HG03558 (cell line): ENCODE measurements around the gene EXOSC1.
"Not testable (repeated sequence)": the region's sequence is repeated elsewhere in the genome, so short reads cannot be mapped to it uniquely, and the experiment has no call there.

Source experiments
- ATAC-seq: cut with Tn5 transposase; IDR thresholded peaks from one replicate; pipeline ENCODE4 v1.9.1; 2021; ENCODE audit warnings: moderate number of reproducible peaks; ENCODE audit not compliant: unreplicated experiment; ENCODE audit errors: extremely low read depth

Gene EXOSC1

GRCh38 chr10:97416565-97416964, 29.2 kb downstream of the EXOSC1 start:
- no peak for ATAC-seq

- ATAC-seq: no peak
Observed at GRCh38 chr10:97412891-97413304, 32.9 kb downstream of the EXOSC1 start.

- ATAC-seq: no peak
Observed at GRCh38 chr10:97411406-97411805, 34.4 kb downstream of the EXOSC1 start.

DNA sequence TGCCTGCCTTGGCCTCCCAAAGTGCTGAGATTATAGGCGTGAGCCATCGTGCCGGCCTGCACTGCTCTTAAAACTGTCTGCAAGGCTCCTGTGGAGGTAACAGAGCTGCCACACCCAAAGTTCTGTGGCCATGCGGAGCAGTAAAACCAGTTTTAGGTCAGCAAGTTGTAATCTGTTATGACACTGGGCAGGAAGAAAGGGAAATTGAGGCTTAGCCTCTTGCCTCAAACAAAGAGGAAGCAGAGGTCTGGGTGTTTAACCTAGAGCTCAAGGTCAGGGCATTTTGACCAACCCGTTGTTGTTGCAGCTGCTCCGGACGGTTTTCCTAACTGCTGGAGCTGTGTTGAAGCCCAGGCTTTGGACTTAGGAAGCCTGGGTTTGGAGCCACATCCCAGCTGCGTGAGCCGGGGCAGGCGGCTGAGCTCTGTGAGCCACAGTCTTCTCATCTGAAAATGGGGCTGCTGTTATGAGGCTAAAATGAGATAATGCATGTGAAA, 37.3 kb downstream of the EXOSC1 start:
- no peak for ATAC-seq

DNA sequence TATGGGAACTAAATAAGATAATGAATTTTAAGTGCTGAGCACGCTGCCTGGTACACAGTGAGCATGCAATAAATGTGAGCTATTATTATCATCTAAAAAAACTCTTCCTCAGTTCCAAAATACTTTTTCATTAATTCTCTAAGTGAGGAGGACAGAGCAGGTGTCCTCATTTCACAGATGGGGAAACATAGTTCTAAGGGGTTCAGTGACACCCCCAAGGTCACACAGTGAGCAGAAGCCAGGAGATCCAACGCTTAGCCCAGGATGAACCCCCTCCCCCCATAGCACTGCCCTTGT, 37.9 kb downstream of the EXOSC1 start:
- ATAC-seq: no peak

GRCh38 chr10:97407211-97407951, 38.4 kb downstream of the EXOSC1 start:
- peak; percentile 69 for ATAC-seq

DNA sequence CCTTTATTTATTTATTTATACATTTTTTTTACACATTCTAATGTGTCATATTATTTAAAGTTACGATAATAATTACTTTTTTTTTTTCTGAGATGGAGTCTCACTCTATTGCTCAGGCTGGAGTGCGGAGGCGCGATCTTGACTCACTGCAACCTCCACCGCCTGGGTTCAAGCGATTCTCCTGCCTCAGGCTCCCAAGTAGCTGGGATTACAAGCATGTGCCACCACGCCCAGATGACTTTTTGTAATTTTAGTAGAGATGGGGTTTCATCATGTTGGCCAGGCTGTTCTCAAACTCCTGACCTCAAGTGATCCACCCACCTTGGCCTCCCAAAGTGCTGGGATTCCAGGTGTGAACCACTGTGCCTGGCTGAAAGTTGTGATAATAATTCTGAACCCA, 39.3 kb downstream of the EXOSC1 start:
- ATAC-seq: not testable (repeated sequence)

DNA sequence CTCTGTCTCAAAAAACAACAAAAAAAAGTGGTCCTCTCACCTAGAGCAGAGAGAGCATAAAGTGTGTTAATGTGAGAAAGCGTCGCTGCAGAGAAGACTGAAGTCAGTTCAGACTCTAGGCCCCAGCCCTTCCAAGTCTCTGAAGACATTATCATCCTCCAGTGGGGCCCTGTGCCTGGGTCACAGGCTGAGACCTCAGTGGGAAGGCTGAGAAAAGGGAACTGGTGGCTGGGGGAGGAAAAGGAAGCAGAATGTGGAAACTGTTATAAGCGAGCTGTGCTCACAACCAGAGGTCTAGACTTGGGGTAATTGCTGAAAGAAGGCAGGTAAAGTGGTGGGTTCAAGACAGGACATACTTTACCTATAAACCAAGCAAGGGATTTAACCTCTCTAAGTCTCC, 39.7 kb downstream of the EXOSC1 start:
- no peak for ATAC-seq

GRCh38 chr10:97404044-97404443, 41.8 kb downstream of the EXOSC1 start:
- no peak for ATAC-seq

GRCh38 chr10:97401455-97401919, 44.3 kb downstream of the EXOSC1 start:
- ATAC-seq: no peak

DNA sequence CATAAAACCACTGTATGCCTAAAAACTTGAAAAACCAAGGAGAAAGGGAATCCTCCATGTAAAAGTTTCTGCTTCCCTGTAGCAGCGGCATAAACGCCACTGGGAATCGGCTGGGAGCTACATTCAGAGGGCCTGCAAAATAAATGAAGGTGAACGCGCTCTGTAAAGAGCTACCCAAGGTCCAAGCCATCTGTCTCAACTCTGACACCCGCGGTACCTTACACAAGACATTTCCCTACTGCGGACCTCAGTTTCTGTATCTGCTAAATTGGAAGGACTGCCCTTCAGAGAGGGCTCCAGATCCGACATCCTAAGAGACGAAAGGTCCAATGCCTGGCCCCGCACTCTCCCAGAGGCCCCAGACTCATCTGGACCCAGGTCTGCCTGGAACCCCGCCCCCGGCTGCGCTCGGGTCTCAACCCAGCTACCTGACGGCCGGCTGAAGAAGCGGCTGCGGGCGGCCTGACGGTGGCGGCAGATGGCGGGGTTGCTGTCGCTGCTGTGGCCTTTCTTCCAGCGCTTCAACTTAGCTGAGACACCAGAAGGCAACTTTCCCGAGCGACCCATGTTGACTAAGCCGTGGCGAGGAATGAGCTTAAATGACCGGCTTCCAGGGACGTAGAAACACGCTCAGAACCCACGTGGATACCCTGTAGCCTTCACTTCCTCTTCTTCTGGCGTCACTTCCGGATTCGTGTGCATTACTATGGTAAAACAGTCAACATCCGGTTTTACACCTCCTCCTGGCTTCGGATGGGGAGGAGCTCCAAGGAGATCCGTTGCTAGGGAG, 44.9 kb downstream of the EXOSC1 start, which contains the start of gene RRP12:
TSS of gene RRP12 (minus strand) at position 676 of the 790 bp plus-strand sequence. CDS start at position 567, 109 bp downstream.
- peak; percentile 75 for ATAC-seq

GRCh38 chr10:97399843-97400545, 45.8 kb downstream of the EXOSC1 start:
- ATAC-seq: no peak

DNA sequence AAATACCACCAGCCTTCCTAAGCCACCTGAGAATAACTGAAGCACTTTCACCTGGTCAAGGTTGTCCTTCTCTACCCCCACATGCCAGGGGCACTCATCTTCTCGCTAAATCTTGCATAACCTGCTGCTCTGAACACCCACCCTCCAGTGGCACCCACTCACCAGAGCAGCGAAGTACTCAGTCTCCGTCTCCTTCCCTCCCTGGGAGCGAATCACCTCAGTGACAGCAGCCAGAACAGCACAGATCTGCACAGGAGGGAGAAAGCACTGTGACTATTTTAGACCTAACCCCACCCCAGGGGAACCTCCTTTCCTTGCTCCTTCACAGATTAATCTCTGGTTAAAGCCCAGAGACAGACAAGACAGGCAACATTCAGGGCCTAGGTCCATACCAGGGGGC, 49.8 kb downstream of the EXOSC1 start:
- no peak for ATAC-seq

DNA sequence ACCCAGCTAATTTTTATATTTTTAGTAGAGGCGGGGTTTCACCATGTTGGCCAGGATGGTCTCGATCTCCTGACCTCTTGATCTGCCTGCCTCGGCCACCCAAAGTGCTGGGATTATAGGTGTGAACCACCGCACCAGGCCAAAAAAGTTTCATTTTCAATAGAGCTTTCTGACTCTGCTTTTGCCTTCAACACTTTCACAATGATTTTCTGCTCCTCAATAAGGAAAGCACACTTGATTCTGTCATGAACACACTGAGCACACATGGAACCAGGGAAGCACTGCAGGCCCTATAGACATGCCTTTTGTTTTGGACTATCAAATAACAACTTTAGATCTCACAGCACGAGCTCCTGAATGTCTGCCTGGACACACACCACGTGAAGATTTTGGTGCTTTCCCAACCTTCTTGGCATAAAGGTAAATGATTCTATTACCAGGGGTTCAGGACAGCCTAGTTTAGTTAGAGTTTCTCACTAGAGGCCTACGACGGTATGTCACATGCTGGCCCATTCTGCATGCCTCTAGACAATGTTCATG, 52.7 kb downstream of the EXOSC1 start:
- ATAC-seq: no peak

DNA sequence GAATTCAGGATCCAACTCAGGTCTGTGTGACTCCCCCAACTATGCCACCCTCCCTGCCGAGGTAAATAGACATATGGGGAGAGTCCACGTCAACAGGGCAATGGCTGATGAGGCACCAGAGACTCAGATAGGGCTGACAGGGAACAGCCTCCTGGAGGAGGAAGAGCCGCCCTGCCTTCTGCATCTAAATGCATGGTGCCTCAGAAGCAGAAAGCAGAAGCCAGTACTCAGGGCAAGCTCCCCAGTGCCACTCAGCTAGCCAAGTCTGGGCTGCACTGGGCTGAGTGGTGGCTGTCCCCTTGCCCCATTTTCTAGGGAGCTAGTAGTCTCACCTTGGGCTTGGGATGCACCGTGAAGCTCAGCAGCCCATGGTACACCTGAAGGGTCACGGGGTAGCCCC, 55.7 kb downstream of the EXOSC1 start:
- ATAC-seq: no peak

- ATAC-seq: no peak
Observed at GRCh38 chr10:97388152-97388551, 57.7 kb downstream of the EXOSC1 start.
